Effector memory CD4-positive, alpha-beta T cell (primary cell): Measurements from ENCODE around the gene PPIE.
"Not testable (repeated sequence)": the region's sequence is repeated elsewhere in the genome, so short reads cannot be mapped to it uniquely, and the experiment has no call there.

Source experiments
- DNase-seq, 3 donors: peaks; one replicate each; pipeline ENCODE4 v3.0.0-alpha.2; 2020
- H3K27ac ChIP-seq: 2 replicates; pipeline ENCODE4 v1.7.0; 2013; ENCODE audit warnings: mild to moderate bottlenecking, low read length, moderate library complexity; ENCODE audit not compliant: insufficient read depth, poor library complexity, severe bottlenecking
- H3K27me3 ChIP-seq: replicated peaks from 2 replicates; pipeline ENCODE4 v1.7.0; 2013; ENCODE audit warnings: mild to moderate bottlenecking, low read length; ENCODE audit not compliant: insufficient read depth, control insufficient read depth, poor library complexity, severe bottlenecking
- H3K36me3 ChIP-seq: 2 replicates; pipeline ENCODE4 v1.7.0; 2013; ENCODE audit warnings: mild to moderate bottlenecking, low read length, moderate library complexity; ENCODE audit not compliant: control insufficient read depth, insufficient read depth
- H3K4me1 ChIP-seq: 2 replicates; pipeline ENCODE4 v1.7.0; 2013; ENCODE audit warnings: low read length, mild to moderate bottlenecking; ENCODE audit not compliant: control insufficient read depth, insufficient read depth, poor library complexity, severe bottlenecking
- H3K4me3 ChIP-seq: 2 replicates; pipeline ENCODE4 v1.7.0; 2013; ENCODE audit warnings: low read length, low read depth, mild to moderate bottlenecking; ENCODE audit not compliant: insufficient read depth, poor library complexity, severe bottlenecking
- H3K9me3 ChIP-seq: 2 replicates; pipeline ENCODE4 v1.7.0; 2013; ENCODE audit warnings: mild to moderate bottlenecking, low read length, moderate library complexity; ENCODE audit not compliant: control insufficient read depth

PPIE gene

GRCh38 chr1:39763619-39764374 lies 25.1 kb downstream of the PPIE start:
- DNase-seq, H3K27me3 ChIP-seq, H3K4me3 ChIP-seq, H3K4me1 ChIP-seq, H3K9me3 ChIP-seq, H3K27ac ChIP-seq: not testable (repeated sequence)
- H3K36me3 ChIP-seq, result peaks cover 12% of the 10 kb centered on the region

- not testable (repeated sequence) for H3K36me3 ChIP-seq, H3K27ac ChIP-seq, H3K4me3 ChIP-seq, H3K9me3 ChIP-seq, H3K27me3 ChIP-seq, DNase-seq, H3K4me1 ChIP-seq
These were observed 25.8 kb downstream of the PPIE start for GRCh38 chr1:39764512-39764911.

GRCh38 chr1:39766466-39766865 lies 27.8 kb downstream of the PPIE start:
- not testable (repeated sequence) for DNase-seq, H3K9me3 ChIP-seq, H3K4me3 ChIP-seq, H3K4me1 ChIP-seq, H3K36me3 ChIP-seq, H3K27me3 ChIP-seq, H3K27ac ChIP-seq

GRCh38 chr1:39769502-39769901 lies 30.8 kb downstream of the PPIE start:
- not testable (repeated sequence) for DNase-seq, H3K27me3 ChIP-seq, H3K9me3 ChIP-seq, H3K27ac ChIP-seq, H3K4me1 ChIP-seq, H3K36me3 ChIP-seq, H3K4me3 ChIP-seq

GRCh38 chr1:39770100-39771021 lies 31.7 kb downstream of the PPIE start:
- H3K27ac ChIP-seq, H3K27me3 ChIP-seq, DNase-seq, H3K9me3 ChIP-seq, H3K4me1 ChIP-seq, H3K36me3 ChIP-seq, H3K4me3 ChIP-seq: not testable (repeated sequence)

GRCh38 chr1:39771022-39771532 lies 32.4 kb downstream of the PPIE start, which contains the start of gene OXCT2:
OXCT2 (minus strand) TSS chr1:39771348; CDS start chr1:39771255, 93 bp downstream.
- DNase-seq, H3K9me3 ChIP-seq, H3K4me1 ChIP-seq, H3K36me3 ChIP-seq, H3K27me3 ChIP-seq, H3K4me3 ChIP-seq, H3K27ac ChIP-seq: not testable (repeated sequence)

- not testable (repeated sequence) for H3K4me1 ChIP-seq
These were observed 34.8 kb downstream of the PPIE start for GRCh38 chr1:39773369-39773979.

GRCh38 chr1:39775141-39775540 lies 36.5 kb downstream of the PPIE start:
- not testable (repeated sequence) for H3K27me3 ChIP-seq, H3K9me3 ChIP-seq, DNase-seq, H3K4me3 ChIP-seq, H3K27ac ChIP-seq, H3K36me3 ChIP-seq, H3K4me1 ChIP-seq

More at GRCh38 chr1:39773369-39773979, 34.8 kb downstream of the PPIE start:
- not testable (repeated sequence) for H3K9me3 ChIP-seq, H3K27ac ChIP-seq, H3K4me3 ChIP-seq, H3K36me3 ChIP-seq, H3K27me3 ChIP-seq, DNase-seq

- not testable (repeated sequence) for H3K27ac ChIP-seq, DNase-seq, H3K4me1 ChIP-seq, H3K36me3 ChIP-seq, H3K9me3 ChIP-seq, H3K27me3 ChIP-seq, H3K4me3 ChIP-seq
These were observed 37.2 kb downstream of the PPIE start for GRCh38 chr1:39775676-39776399.
